GM18499 (cell line): ENCODE results near the gene GLIS1.

ENCODE experiments used
- ATAC-seq: cut with Tn5 transposase; IDR thresholded peaks from one replicate; pipeline ENCODE4 v1.9.1; 2021; ENCODE audit warnings: moderate number of reproducible peaks; ENCODE audit not compliant: insufficient read depth, unreplicated experiment

Gene GLIS1

DNA sequence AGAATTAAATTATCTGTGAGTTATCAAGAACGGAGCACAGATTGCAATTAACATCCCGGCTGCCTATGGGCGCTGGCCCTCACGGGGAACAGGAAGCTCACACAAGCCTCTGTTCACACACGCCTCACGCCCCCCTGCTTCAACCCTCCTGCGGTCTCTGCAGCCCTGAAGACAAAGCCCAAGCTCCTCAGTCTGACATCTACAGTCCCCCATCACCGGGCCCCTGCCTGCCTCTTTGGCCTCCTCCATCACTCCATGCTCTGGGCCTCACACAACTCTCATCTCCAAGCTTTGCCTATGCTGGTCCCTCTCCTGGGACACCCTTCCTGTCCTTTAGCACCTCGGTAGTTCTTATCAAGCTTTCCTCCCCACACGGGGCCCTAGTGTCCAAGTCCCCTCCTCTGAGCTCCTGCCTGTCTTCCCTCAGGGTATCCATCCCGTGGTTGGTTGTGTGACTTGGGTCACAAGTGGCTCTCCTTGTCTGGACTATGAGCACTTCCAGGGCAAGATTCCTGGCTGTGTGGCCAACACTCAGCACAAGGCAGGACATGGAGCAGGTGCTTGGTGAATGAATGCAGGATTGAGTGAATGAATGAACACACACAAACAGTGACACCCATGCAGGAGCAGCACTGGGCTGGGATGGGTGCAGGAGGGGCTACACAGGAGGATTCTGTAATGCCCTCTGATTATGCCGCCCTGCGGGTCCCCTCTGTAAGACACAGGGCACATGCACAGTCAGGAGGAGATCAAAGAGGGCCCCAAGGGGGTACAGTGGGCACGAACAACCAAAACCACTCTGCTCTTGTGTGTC lies 163.6 kb downstream of the GLIS1 start:
- no peak for ATAC-seq

DNA sequence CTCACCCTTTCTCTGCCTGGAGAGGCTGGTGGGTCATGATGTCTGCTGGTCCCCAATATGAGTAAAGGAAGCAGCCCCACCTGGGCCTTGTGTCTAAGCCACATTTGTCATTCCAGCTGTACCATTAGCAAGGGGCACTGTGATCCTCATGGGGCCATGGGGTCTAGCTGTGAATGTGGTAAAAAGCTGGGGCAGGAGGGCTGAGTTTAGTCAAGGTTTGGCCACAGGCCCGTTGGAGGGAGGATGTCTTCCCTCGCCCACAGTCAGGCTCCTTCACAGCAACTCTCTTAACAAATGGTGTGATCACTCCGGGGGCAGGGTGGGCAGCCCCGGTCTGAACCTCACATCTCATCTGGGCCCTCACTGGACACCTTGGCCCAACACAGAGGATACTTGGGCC lies 164.3 kb downstream of the GLIS1 start:
- ATAC-seq: no peak

- no peak for ATAC-seq
These were observed 165.0 kb downstream of the GLIS1 start for GRCh38 chr1:53573931-53574330.

GRCh38 chr1:53573522-53573921 lies 165.4 kb downstream of the GLIS1 start:
- ATAC-seq: no peak

DNA sequence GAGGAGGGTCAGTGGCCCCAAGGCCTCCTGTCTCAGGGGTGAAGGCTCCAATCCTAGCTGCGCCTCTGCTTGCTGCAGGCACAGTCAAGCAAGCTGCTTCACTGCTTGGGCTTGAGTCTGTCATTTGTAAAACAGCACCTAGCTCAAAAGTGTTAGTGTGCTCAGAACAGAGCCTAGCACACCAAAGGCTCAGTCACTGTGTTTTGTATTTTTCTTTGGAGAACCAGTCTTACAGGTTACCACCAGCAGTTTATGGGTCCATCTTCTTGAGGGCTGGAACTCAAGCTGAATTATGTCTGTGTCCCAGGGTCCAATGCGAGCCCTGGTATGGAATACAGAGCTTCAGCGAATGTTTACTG lies 166.2 kb downstream of the GLIS1 start:
- no peak for ATAC-seq

GRCh38 chr1:53572065-53572814 lies 166.7 kb downstream of the GLIS1 start:
- ATAC-seq: no peak

- no peak for ATAC-seq
These were observed 170.4 kb downstream of the GLIS1 start for GRCh38 chr1:53568540-53568939.

DNA sequence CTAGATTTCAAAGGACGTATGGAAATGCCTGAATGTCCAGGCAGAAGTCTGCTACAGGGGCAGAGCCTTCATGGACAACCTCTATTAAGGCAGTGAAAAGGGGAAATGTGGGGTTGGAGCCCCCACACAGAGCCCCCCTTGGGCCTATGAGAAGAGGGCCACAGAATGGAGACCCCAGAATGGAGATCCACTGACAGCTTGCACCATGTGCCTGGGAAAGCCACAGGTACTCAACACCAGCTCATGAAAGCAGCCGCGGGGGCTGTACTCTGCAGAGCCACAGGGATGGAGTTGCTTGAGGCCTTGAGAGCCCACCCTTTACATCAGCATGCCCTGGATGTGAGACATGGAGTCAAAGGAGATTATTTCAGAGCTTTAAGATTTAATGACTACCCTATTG lies 171.1 kb downstream of the GLIS1 start:
- ATAC-seq: no peak

- ATAC-seq: no peak
These were observed 171.5 kb downstream of the GLIS1 start for GRCh38 chr1:53567450-53567849.

DNA sequence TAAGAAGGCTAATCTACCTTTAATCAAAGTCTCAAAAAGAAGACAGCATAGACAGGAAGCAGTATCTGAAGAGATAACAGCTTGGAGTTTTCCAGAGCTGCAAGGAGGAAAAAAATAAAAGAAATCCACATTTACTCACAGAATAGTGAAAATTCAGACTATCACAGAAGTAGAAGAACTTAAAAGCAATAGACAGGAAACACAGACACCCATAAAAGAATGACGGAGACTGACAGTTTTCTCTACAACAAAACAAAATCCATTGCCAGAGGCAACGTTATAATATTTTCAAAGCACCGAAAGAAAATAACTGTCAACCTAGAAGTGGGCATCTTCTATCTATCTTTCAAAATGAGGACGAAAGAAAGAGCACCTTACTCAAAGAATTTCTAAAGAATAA lies 175.4 kb downstream of the GLIS1 start:
- no peak for ATAC-seq

DNA sequence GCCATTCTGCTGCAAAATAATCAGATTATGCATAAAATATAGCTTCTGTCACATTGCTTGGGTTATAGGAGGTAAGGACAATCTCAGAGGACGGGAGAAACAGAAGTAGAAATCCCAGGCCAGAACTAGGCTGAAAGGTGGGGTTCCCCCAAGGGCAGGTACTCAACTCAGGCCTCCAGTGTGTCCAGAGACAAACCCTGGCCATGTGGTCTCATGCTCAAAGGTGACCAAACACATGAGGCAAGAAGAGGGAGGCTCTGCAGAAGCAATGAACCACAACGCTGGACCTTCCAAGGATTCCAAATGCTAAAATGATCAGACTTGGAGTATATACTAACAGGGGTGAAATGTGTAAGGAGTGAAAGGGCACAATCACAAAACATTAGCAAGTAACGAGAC lies 176.0 kb downstream of the GLIS1 start:
- ATAC-seq: no peak

DNA sequence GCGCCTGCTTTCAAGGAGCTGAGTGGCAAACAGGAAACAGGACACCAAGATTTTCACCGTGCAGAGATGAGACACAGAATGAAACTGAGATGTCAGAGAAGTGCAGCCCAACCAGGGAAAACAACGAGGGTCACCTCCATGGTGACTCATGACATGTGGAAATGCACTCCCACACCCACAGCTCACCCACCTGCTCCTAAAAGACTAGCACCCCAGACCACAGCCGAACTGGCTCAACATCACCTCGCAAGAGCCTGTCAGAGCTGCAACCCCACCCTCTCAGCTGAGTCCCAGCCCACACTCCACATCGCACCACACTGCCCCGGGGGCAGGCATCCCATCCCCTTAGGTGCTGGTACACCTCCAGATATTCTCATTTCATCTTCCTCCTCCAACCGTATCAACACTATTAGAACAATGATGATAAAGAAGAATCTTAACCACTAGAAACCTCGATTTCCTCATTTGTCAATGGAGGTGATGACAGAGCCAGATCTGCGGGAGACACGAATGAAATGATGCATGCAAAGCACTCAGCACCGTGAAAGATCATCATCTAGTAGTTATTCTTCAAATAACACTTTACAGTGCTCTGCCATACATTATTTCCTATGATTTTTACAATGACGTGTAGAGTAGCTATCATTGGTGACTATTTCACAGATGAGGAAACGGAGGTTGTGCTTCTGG lies 176.5 kb downstream of the GLIS1 start:
- ATAC-seq: no peak

GRCh38 chr1:53561503-53562105 lies 177.4 kb downstream of the GLIS1 start:
- ATAC-seq: no peak

DNA sequence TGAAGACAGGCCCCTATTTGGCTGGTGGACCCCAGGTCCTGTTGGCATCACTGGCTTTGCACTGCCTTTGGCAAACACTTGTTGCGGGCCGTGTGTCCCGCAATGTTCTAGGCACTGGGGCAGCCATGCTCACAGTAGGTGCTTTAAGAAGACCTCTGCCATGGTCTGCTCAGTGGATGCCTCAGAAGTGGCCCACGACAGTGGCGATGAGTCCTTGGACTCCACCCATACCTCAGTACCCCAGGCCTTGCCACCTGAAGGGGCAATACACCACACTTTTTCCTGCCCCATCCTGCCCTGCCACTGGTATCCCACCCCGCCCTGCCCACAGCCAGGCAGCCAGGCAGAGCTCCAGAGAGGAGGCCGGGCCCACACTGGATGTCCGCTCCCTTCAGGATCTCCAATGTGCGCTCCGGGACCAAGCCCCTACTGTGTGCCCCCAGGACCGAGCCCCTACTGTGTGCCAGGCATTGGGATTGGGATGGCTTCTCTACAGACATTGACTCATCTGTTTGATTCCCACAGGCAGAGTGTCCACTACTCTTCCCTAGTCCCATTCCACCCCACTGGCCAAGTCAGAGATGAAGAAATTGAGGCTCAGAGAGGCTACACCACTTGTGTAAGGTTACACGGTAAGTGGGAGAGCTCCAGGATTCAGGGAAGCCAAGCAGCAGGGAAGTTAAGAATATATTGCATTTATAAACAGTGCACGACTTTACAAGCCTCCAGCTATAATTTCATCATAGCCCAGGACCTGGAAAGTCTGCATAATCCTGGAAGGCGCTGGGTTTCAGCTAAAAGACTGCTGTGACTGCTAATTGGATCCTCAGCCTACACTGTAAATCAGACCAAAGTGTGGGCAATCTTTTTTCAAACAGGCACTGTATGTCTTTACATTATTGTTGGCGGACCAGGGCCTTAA lies 178.1 kb downstream of the GLIS1 start:
- no peak for ATAC-seq

DNA sequence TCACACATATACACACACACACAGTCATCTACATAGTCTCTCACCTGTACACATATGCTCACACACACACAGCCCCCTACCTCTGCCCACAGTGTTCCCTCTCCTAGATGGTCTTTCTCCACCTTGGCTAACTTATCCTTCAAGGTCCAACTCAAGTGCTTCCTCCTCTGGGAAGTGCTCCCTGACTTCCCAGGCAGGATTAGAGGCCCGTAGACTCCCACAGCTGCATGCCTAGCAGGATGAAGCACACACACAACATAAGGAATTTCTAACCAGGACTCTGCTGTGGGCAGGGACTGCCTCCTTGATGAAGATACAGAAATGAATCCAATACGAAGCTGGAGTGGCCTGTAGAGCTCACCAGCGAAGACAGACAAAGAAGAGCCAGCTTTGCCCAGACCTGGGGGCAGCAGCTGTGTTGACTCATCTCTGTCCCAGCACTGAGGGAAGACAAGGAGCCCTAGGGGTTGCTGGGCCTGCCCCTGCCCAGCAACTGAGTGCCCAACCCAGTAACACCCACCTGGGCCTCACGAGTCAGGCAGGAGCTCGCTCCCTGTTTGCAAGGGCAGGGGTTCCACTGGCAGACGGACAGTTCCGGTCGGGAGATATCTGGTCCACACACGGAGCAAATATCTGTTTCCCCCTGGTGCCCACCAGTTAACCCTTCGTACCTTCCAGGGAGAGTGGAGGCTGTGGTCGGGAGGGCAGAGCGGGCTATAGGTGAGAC lies 178.9 kb downstream of the GLIS1 start:
- no peak for ATAC-seq

- no peak for ATAC-seq
These were observed 179.6 kb downstream of the GLIS1 start for GRCh38 chr1:53559391-53559815.

GRCh38 chr1:53558739-53559315 lies 180.1 kb downstream of the GLIS1 start:
- no peak for ATAC-seq

DNA sequence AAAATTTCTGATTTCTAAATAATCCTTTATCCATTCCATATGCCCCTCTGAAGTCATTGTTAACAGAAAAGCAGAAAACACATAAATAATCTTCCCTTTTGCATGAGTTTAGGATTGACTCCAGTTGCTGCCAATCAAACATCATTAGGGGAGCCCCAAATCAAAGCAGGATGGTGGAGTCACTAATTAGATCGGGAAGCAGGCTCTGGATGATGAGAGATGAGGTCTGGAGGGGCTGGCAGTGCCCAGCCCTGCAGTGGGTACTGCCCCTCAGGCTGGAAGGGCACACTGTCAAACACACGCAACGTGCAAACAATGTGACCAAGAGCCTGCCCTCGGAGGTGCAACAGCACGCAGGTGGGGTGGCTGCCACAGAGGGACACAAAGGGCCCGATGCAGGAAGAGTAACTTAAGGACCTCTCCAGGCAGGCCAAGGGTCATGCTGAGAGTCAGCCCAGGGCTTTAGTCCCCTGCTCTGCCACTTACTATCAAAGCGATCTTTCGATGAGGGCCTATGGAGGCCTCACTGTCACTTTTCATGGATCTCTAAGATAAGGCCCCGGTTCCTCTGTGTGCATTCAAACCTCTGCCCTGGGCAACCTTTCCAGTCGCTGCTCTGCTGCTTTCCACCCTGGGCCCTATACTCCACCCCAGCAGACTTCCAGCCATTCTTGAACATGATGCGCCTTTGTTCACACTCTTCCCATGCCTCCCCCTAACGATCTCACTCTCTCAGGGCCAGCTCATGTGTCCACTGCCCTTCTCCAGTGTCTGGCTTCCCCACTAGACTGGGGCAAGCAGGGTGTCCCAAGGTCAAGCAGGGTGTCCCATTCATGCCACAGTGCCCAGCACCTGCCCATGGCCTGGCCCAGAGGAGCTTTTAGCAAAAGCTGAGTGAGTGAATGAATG lies 180.9 kb downstream of the GLIS1 start:
- ATAC-seq: no peak
